ENCODE results near the gene MAPK13. TPM values are rescaled to one million over a fixed set of nuclear protein-coding genes. Genes with fewer than 3 reads are reported as not detected.
A peak's percentile ranks its signal among the peaks of the same experiment; 100 is the strongest.

MAPK13 gene
- total RNA-seq, 1 experiment from 2014 or later = 52.3 TPM

GRCh38 chr6:36089048-36089447 lies 41.3 kb upstream of the MAPK13 start:
- H3K9me3 Mint-ChIP-seq (ENCODE audit: low read depth, unreplicated experiment) = peaks cover 5% of the 10 kb centered on the region
- DNase-seq = no peak
- no peaks in the 10 kb centered on the region for H3K27me3 Mint-ChIP-seq (ENCODE audit: unreplicated experiment)
- no peaks in the 10 kb centered on the region for H3K4me1 Mint-ChIP-seq (ENCODE audit: low read depth, unreplicated experiment)
- H3K4me3 Mint-ChIP-seq (ENCODE audit: low read depth, unreplicated experiment) = no peak overlapping the region
- BruUV-seq (replicated peaks) = no TSS peak
- H3K36me3 Mint-ChIP-seq (ENCODE audit: insufficient read depth, unreplicated experiment) = peaks cover 32% of the 10 kb centered on the region
- no peak for TF ChIP-seq CTCF (IDR thresholded peaks at IDR 0.05; ENCODE audit: unreplicated experiment)
- intact Hi-C loops (cut with micrococcal nuclease; ENCODE audit: unreplicated experiment) = no loop called here
- CTCF ChIA-PET = no interaction called here
- no peak overlapping the region for H3K27ac Mint-ChIP-seq (ENCODE audit: unreplicated experiment)

GRCh38 chr6:36094238-36094637 lies 36.1 kb upstream of the MAPK13 start:
- Mint-ChIP-seq H3K4me1 (ENCODE audit: low read depth, unreplicated experiment) (peaks cover 27% of the 10 kb centered on the region), H3K36me3 (ENCODE audit: insufficient read depth, unreplicated experiment) (peaks cover 28% of the 10 kb centered on the region), H3K4me3 (ENCODE audit: low read depth, unreplicated experiment) (no peak overlapping the region), H3K27ac (ENCODE audit: unreplicated experiment) (no peak overlapping the region), H3K9me3 (ENCODE audit: low read depth, unreplicated experiment) (no peaks in the 10 kb centered on the region), H3K27me3 (ENCODE audit: unreplicated experiment) (no peaks in the 10 kb centered on the region)
- no TSS peak for BruUV-seq (replicated peaks)
- CTCF ChIA-PET = interaction anchor here (0.8 to 3.7 kb wide), 3 partner anchors 9 to 67 kb away, joined by 3 to 33 read pairs (median 4); partner anchors contain the start of gene MAPK14
- TF ChIP-seq CTCF (IDR thresholded peaks at IDR 0.05; ENCODE audit: unreplicated experiment) = no peak
- intact Hi-C loops (cut with micrococcal nuclease; ENCODE audit: unreplicated experiment) = no loop called here
- DNase-seq = no peak

GRCh38 chr6:36094753-36095496 lies 35.4 kb upstream of the MAPK13 start:
- intact Hi-C loops (cut with micrococcal nuclease; ENCODE audit: unreplicated experiment) = loop anchor here (1.0 to 5.0 kb wide), 2 partner anchors 68 to 123 kb away; partner anchors contain the start of gene MAPK14
- Mint-ChIP-seq H3K27me3 (ENCODE audit: unreplicated experiment) (no peaks in the 10 kb centered on the region), H3K27ac (ENCODE audit: unreplicated experiment) (peak overlapping the region; percentile 89), H3K36me3 (ENCODE audit: insufficient read depth, unreplicated experiment) (peaks cover 28% of the 10 kb centered on the region), H3K4me3 (ENCODE audit: low read depth, unreplicated experiment) (no peak overlapping the region), H3K9me3 (ENCODE audit: low read depth, unreplicated experiment) (no peaks in the 10 kb centered on the region), H3K4me1 (ENCODE audit: low read depth, unreplicated experiment) (peaks cover 27% of the 10 kb centered on the region)
- BruUV-seq (replicated peaks) = no TSS peak
- CTCF ChIA-PET = interaction anchor here (0.6 to 3.7 kb wide), 6 partner anchors 9 to 361 kb away, joined by 3 to 33 read pairs (median 4); partner anchors contain the start of gene MAPK14
- DNase-seq = peak; percentile 87
- peak; percentile 96 for TF ChIP-seq CTCF (IDR thresholded peaks at IDR 0.05; ENCODE audit: unreplicated experiment)

GRCh38 chr6:36095497-36096391 lies 34.6 kb upstream of the MAPK13 start:
- CTCF ChIA-PET = interaction anchor here (0.6 to 3.7 kb wide), 5 partner anchors 8 to 361 kb away, joined by 3 to 33 read pairs (median 3); partner anchors contain the start of gene MAPK14
- Mint-ChIP-seq H3K9me3 (ENCODE audit: low read depth, unreplicated experiment) (no peaks in the 10 kb centered on the region), H3K36me3 (ENCODE audit: insufficient read depth, unreplicated experiment) (peaks cover 28% of the 10 kb centered on the region), H3K27me3 (ENCODE audit: unreplicated experiment) (no peaks in the 10 kb centered on the region), H3K4me3 (ENCODE audit: low read depth, unreplicated experiment) (peak overlapping the region; percentile 58), H3K4me1 (ENCODE audit: low read depth, unreplicated experiment) (peaks cover 27% of the 10 kb centered on the region), H3K27ac (ENCODE audit: unreplicated experiment) (peak overlapping the region; percentile 89)
- BruUV-seq (replicated peaks) = no TSS peak
- intact Hi-C loops (cut with micrococcal nuclease; ENCODE audit: unreplicated experiment) = loop anchor here (1.0 to 5.0 kb wide), 2 partner anchors 68 to 123 kb away; partner anchors contain the start of gene MAPK14
- peak; percentile 59 for DNase-seq
- no peak for TF ChIP-seq CTCF (IDR thresholded peaks at IDR 0.05; ENCODE audit: unreplicated experiment)
